ENCODE measurements around the gene TMEM135.
A peak's percentile ranks its signal among the peaks of the same experiment; 100 is the strongest.
"Not testable (repeated sequence)": the region's sequence is repeated elsewhere in the genome, so short reads cannot be mapped to it uniquely, and the experiment has no call there.

Gene TMEM135

DNA sequence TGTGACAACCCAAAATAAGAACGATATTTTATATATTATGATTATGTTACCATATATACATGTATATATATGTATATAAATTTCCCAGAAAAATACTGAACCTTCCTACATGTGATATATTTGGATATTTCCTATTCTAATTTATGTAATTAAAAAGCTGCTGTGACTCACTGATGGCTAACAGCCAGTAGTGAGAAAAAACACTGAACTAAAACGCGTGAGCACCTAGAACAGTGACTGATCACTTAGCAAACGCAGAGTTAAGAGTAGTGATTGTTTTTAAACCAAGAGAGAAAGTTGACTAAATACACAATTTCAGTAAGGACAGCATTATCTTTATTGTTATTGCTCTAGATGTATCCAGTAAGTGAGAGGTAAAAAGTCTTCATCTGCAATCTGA is 213.8 kb downstream of the TMEM135 start:
- Mint-ChIP-seq H3K27me3 (no peaks in the 10 kb centered on the region), H3K9me3 (ENCODE audit: low read depth) (peaks cover 5% of the 10 kb centered on the region), H3K4me1 (ENCODE audit: low read depth) (peaks cover 44% of the 10 kb centered on the region), H3K36me3 (peaks cover 10% of the 10 kb centered on the region), H3K27ac (peak overlapping the region; percentile 74), H3K4me3 (no peak overlapping the region)

DNA sequence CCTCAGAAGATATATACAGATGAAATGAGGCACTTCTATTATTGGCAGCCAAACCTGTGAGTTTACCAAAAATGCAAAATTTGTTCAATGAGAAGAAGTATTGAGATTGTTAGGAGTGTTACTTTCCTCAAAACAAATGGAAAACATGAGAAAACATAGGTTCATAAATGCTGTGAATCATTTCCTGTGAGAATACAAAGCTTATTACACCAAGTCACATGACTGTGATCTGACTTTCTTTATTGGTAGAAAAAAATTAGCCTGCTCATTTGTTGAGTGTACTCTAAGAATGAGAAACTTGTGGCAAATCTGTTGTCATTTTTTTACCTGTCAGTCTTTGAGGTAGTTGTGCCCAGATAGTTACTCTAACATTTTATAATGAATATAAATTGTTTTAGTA is 215.1 kb downstream of the TMEM135 start:
- peak overlapping the region; percentile 76 for H3K27ac Mint-ChIP-seq
- peaks cover 5% of the 10 kb centered on the region for H3K9me3 Mint-ChIP-seq (ENCODE audit: low read depth)
- H3K36me3 Mint-ChIP-seq = peaks cover 9% of the 10 kb centered on the region
- peaks cover 44% of the 10 kb centered on the region for H3K4me1 Mint-ChIP-seq (ENCODE audit: low read depth)
- no peaks in the 10 kb centered on the region for H3K27me3 Mint-ChIP-seq
- H3K4me3 Mint-ChIP-seq = peak overlapping the region; percentile 21

DNA sequence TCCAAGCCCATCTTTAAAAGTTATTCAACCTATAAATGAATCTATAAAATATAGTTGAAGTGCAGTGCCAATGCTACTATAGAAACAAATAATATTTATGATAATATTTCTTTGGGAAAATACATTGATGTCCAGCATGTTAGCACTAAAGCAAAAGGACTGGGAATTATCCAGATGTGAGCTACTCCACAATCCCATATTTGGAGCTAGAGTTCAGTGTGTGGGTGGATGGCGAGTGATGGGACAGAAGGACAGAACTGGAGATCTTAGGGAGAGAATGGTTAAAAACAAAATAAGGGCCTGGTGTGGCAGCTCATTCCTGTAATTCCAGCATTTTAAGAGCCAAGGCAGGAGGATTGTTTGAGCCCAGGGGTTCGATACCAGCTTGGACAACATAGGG is 216.8 kb downstream of the TMEM135 start:
- H3K4me3 Mint-ChIP-seq = no peak overlapping the region
- peaks cover 31% of the 10 kb centered on the region for H3K4me1 Mint-ChIP-seq (ENCODE audit: low read depth)
- H3K36me3 Mint-ChIP-seq = peaks cover 6% of the 10 kb centered on the region
- H3K9me3 Mint-ChIP-seq (ENCODE audit: low read depth) = peaks cover 5% of the 10 kb centered on the region
- H3K27ac Mint-ChIP-seq = no peak overlapping the region
- H3K27me3 Mint-ChIP-seq = no peaks in the 10 kb centered on the region

DNA sequence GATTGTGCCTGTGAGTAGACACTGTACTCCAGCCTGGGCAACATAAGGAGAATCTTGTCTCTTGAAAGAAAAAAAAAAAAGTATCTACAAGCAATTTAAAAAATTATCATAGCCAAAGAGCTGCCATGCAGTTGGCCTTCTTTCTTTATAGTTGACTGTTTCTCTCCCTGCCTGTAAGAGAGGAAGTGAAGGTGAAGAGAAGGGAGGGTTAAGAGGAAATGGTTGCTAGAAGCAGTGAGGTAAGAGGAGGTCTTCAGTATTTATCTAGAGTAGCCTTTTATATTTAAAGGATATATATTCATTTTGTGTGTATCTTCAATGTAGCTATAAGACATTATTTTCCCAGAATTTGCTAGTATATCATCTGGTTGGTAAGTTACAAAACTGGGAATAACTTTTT is 217.9 kb downstream of the TMEM135 start:
- Mint-ChIP-seq H3K36me3 (peaks cover 6% of the 10 kb centered on the region), H3K9me3 (ENCODE audit: low read depth) (peaks cover 5% of the 10 kb centered on the region), H3K4me1 (ENCODE audit: low read depth) (peaks cover 28% of the 10 kb centered on the region), H3K27me3 (no peaks in the 10 kb centered on the region), H3K4me3 (no peak overlapping the region), H3K27ac (no peak overlapping the region)

DNA sequence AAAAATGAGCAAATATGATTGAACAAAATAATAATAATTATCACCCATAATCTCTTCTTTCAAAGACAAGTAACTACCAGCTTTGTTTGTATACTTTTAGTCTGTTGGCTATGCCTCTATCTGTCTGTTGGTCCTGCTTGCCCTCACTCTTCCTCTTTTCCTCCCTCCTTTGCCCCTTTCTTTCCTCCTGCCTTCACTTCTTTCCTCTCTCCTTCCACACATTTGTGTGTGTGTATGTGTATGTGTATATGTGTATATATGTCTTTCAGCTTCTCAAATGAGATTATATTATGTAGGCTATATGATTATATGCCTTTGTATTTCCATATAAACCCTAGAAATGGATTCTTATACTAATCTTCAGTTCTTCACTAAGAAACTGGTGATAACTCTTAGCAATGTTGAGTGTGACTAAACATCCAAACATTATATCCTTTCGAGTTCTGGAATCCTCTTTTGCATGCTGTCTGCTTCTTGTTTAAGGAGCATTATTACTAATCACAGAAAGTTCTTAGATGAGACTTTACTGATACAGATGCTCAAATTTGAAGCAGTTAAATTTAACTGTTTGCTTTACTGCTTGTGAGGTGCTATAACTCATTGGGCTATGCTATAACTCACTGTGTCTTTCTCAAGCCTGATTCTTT is 219.1 kb downstream of the TMEM135 start:
- H3K9me3 Mint-ChIP-seq (ENCODE audit: low read depth) = peaks cover 3% of the 10 kb centered on the region
- no peaks in the 10 kb centered on the region for H3K27me3 Mint-ChIP-seq
- peaks cover under 1% of the 10 kb centered on the region for H3K36me3 Mint-ChIP-seq
- H3K27ac Mint-ChIP-seq = no peak overlapping the region
- peaks cover 23% of the 10 kb centered on the region for H3K4me1 Mint-ChIP-seq (ENCODE audit: low read depth)
- H3K4me3 Mint-ChIP-seq = no peak overlapping the region

DNA sequence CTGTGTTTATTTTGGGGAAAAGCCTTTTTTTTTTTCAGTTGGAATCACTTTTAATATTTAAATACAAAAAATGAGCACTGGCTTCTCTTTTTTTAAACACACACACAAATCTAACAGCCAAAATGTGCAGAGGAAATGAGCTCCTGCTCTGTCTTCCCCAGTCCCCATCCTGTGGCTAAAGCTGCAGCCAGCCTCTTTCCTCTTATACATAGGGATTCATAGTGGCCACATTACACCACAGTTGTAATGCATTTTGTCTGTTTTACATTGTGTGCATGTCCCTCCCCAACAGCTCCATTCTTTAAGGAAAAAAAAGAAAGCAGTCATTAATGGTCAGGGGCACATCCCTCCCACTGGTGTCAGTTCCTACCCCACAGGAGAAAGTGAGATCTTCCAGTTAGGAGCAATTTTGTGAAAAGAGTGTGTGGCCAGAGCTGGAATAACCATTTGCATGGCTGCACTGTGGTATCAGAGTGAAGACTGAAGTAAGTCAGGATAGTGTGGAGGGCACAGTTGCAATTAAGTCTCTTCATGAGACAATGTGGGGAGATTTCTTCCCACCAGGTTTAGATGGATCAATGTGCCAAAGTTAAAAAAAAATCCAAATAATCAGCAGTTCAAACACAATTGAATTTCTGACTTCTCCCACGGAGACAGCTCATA is 220.6 kb downstream of the TMEM135 start:
- H3K4me1 Mint-ChIP-seq (ENCODE audit: low read depth) = peaks cover 14% of the 10 kb centered on the region
- no peak overlapping the region for H3K27ac Mint-ChIP-seq
- no peaks in the 10 kb centered on the region for H3K27me3 Mint-ChIP-seq
- no peaks in the 10 kb centered on the region for H3K9me3 Mint-ChIP-seq (ENCODE audit: low read depth)
- no peaks in the 10 kb centered on the region for H3K36me3 Mint-ChIP-seq
- H3K4me3 Mint-ChIP-seq = no peak overlapping the region

DNA sequence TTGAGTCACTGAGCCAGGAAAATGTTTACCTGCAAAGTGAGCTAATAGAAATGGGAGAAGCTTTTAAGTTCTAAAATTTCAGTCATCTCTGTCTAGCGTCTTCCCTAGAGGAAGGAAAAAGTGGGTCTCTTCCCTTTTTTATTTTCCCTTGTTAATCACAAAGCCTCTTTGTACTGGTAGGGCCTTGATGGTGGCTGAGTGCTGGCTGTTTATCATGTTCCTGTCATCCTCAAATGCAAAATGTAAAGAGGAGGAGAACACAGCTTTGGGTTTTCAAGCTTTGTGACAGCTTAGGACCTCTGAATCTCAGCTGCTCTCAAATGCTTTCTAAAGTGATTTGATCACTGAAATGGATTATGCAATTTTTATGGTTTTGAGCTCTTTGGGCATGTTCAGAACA is 222.0 kb downstream of the TMEM135 start:
- no peaks in the 10 kb centered on the region for H3K27me3 Mint-ChIP-seq
- no peak overlapping the region for H3K27ac Mint-ChIP-seq
- no peaks in the 10 kb centered on the region for H3K9me3 Mint-ChIP-seq (ENCODE audit: low read depth)
- no peak overlapping the region for H3K4me3 Mint-ChIP-seq
- peaks cover 11% of the 10 kb centered on the region for H3K4me1 Mint-ChIP-seq (ENCODE audit: low read depth)
- no peaks in the 10 kb centered on the region for H3K36me3 Mint-ChIP-seq

DNA sequence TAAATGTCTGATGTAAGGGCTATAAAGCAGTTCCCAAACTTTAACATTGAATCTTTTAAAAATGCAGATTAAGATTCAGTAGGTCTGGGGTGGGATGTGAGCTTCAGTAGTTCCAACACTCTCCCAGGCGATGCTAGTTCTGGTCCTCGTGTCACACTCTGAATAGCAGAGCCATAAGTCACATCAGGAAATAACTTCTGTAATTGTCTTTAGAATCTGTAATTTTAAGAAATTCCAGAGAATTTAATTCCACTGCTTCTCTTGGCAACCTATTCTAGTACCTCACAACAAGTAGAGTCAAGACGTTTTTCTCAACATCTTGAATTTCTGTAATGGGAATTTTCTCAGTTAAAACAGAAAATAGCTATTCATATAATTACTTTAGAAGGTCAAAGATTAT is 223.1 kb downstream of the TMEM135 start:
- H3K27ac Mint-ChIP-seq = no peak overlapping the region
- H3K4me3 Mint-ChIP-seq = no peak overlapping the region
- H3K4me1 Mint-ChIP-seq (ENCODE audit: low read depth) = peaks cover 1% of the 10 kb centered on the region
- H3K27me3 Mint-ChIP-seq = no peaks in the 10 kb centered on the region
- H3K9me3 Mint-ChIP-seq (ENCODE audit: low read depth) = no peaks in the 10 kb centered on the region
- H3K36me3 Mint-ChIP-seq = peaks cover 5% of the 10 kb centered on the region

DNA sequence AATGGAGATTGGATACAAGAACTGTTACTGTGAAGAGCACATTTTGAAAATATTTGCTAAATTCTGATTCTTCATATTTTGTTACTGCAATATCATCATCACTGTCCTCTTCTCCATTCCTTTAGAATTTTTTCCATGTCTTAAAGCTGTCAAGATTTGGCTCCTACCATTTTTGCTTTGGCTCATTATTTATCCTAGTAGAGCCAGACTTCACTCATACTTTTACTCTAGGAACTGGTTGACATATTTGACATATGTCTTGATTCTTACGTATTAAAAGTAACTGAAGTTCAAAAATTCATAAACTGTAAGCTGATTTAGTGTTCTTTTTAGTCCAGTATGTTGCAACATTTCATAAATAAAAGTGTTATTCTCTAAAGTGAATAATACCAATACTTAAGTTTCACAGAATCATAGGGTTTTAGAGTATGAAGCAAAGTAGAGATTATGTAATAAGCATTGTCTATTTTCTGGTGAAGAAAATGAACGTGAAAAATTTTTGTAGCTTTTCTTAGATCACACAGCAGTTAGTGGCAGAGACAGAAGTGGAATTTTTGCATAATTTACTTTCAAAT is 225.6 kb downstream of the TMEM135 start:
- no peak overlapping the region for H3K4me3 Mint-ChIP-seq
- H3K36me3 Mint-ChIP-seq = peaks cover 5% of the 10 kb centered on the region
- no peaks in the 10 kb centered on the region for H3K4me1 Mint-ChIP-seq (ENCODE audit: low read depth)
- H3K9me3 Mint-ChIP-seq (ENCODE audit: low read depth) = no peaks in the 10 kb centered on the region
- no peak overlapping the region for H3K27ac Mint-ChIP-seq
- no peaks in the 10 kb centered on the region for H3K27me3 Mint-ChIP-seq

DNA sequence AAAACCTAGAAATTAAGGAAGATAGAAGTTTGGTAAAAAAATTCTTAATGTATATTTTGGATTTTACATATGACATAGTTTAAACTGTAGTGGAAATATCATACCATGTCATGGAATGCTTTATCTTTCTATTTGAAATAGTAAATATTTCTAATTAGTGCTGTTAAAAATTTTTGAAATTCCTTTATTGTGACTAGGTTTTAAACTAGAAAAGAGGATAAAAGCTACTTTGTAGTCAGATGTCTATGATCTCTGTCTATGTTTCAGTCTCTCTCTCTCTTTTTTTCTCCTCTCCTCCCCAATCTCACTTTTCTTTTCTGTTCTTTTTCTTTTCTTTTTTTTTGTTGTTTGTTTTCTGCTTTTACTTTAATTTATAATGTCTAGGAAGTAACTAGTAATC is 226.2 kb downstream of the TMEM135 start:
- Mint-ChIP-seq H3K36me3 (peaks cover 5% of the 10 kb centered on the region), H3K27ac (no peak overlapping the region), H3K4me3 (no peak overlapping the region), H3K9me3 (ENCODE audit: low read depth) (no peaks in the 10 kb centered on the region), H3K27me3 (no peaks in the 10 kb centered on the region), H3K4me1 (ENCODE audit: low read depth) (no peaks in the 10 kb centered on the region)

DNA sequence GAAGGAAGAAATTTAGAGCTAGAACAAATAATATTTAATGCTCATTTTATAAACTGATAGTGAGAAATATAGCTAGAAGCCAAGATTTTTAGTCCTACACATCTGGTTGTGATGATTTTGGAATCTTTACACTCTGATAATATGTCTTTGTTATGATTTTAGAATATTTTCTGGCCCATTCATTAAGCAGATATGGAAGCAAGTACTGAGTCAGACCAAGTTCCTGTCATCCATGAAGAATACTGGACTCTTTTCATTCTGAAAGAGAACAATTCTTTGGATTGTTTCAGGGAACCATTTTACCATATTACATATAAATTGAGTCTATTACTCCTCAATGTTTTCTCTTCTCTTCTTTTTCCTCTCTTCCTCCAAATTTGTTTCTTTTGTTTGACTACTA is 227.4 kb downstream of the TMEM135 start:
- Mint-ChIP-seq H3K9me3 (ENCODE audit: low read depth) (no peaks in the 10 kb centered on the region), H3K4me3 (no peak overlapping the region), H3K27ac (peak overlapping the region; percentile 17), H3K4me1 (ENCODE audit: low read depth) (no peaks in the 10 kb centered on the region), H3K36me3 (peaks cover 5% of the 10 kb centered on the region), H3K27me3 (no peaks in the 10 kb centered on the region)

DNA sequence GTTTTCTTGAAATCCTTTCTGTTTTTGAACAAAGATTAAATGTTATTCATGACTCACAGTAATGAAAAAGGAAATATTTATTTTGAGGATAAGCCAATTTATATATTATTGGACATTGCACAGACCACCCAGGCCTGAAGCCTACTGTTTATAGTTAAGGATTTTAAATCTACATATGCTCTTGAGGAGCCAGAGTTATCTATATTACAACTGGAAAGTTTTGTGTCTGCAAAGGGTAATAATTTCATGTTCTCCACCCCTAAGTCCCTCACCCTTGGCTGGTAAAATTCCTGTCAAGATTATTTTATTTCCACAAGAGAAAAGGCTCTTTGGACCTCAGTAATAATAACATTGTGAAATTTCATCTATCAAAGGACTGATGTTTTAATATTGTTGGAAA is 228.2 kb downstream of the TMEM135 start:
- Mint-ChIP-seq H3K9me3 (ENCODE audit: low read depth) (no peaks in the 10 kb centered on the region), H3K27me3 (no peaks in the 10 kb centered on the region), H3K4me1 (ENCODE audit: low read depth) (no peaks in the 10 kb centered on the region), H3K4me3 (no peak overlapping the region), H3K27ac (no peak overlapping the region), H3K36me3 (peaks cover 5% of the 10 kb centered on the region)

DNA sequence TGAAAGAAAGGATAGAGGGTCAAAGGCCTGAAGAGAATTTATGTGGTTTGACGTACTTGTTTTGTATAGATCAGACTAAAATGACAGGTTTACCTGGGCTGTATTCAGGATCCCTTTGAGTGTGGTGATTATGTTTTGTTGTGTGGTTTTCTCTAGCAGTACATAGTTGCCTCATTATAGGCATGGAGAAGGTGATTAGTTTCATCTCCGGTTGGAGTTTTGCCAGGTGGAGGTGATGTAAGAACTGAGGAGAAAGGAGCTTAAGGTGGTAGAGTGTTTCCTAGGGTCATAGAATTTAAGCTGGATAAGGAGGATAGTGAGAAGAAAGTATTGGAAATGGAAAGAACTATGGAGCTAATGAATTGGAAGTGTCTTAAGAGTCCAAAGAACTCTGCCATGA is 229.0 kb downstream of the TMEM135 start:
- H3K4me1 Mint-ChIP-seq (ENCODE audit: low read depth) = no peaks in the 10 kb centered on the region
- no peaks in the 10 kb centered on the region for H3K9me3 Mint-ChIP-seq (ENCODE audit: low read depth)
- H3K36me3 Mint-ChIP-seq = peaks cover 5% of the 10 kb centered on the region
- no peak overlapping the region for H3K27ac Mint-ChIP-seq
- H3K27me3 Mint-ChIP-seq = no peaks in the 10 kb centered on the region
- H3K4me3 Mint-ChIP-seq = no peak overlapping the region

DNA sequence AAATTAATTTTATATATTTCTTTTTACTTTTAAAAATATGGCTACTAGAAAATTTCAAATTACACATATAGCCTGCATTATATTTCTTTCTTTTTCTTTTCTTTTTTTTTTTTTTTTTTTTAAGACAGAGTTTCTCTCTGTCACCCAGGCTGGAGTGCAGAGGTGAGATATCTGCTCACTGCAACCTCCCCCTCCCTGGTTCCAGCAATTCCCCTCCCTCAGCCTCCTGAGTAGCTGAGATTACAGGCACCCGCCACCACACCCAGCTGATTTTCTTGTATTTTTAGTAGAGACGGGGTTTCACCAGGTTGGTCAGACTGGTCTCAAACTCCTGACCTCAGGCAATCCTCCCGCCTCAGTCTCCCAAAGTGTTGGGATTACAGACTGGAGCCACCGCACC is 234.2 kb downstream of the TMEM135 start:
- H3K27ac Mint-ChIP-seq; H3K4me1 Mint-ChIP-seq (ENCODE audit: low read depth); H3K9me3 Mint-ChIP-seq (ENCODE audit: low read depth); H3K27me3 Mint-ChIP-seq; H3K36me3 Mint-ChIP-seq; H3K4me3 Mint-ChIP-seq: not testable (repeated sequence)

DNA sequence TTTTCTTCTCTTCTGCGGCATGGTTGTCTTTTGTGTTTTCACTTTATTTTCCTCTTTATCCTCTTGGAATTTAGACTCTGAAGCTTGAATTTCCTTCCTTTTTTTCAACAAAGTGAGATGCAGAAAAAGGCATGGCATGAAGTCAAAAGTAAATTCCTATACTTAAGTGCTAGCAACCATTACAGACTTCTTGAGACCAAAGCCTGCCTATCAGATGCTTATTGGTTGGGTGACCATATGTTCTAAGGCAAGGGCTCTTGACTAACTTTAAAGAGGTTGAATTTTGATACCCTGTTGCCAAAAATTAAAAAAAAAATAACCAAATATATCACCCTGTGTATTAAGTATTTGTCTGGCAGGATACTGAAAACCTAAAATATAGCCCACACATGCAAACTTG is 237.4 kb downstream of the TMEM135 start:
- H3K9me3 Mint-ChIP-seq (ENCODE audit: low read depth) = no peaks in the 10 kb centered on the region
- no peak overlapping the region for H3K4me3 Mint-ChIP-seq
- H3K4me1 Mint-ChIP-seq (ENCODE audit: low read depth) = no peaks in the 10 kb centered on the region
- no peak overlapping the region for H3K27ac Mint-ChIP-seq
- no peaks in the 10 kb centered on the region for H3K36me3 Mint-ChIP-seq
- no peaks in the 10 kb centered on the region for H3K27me3 Mint-ChIP-seq

DNA sequence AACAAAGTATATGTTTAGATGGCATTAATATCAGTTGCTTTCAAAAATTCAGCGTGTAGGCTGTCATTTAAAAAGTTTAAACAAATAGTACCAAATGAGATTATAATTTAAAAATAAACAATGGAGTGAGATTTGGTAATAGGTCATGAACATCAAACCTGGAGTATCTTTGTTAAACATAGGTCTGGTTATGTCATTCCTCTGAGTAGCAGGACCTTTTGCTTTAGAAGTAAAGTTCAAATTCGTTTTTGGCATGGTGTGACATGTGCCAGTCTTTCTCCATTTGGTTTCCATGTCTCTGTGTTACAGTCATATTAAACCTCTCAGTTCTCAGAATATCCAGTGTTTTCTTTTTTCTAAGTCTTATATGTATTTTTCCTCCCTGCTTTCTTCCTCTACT is 242.4 kb downstream of the TMEM135 start:
- H3K27ac Mint-ChIP-seq = no peak overlapping the region

More for the DNA sequence above, 242.4 kb downstream of the TMEM135 start:
- Mint-ChIP-seq H3K4me1 (ENCODE audit: low read depth) (no peaks in the 10 kb centered on the region), H3K36me3 (no peaks in the 10 kb centered on the region), H3K27me3 (no peaks in the 10 kb centered on the region), H3K9me3 (ENCODE audit: low read depth) (no peaks in the 10 kb centered on the region), H3K4me3 (no peak overlapping the region)

All from activated naive CD8-positive, alpha-beta T cell (primary cell).